Neural cell (in vitro differentiated cells): ENCODE measurements around the gene MCTP2. TPM values are rescaled to one million over a fixed set of nuclear protein-coding genes. Genes with fewer than 3 reads are reported as not detected.

ENCODE experiments used
- H2AFZ ChIP-seq: fragments of 200-600, 300-800 bp; sonication (generic), shearing (Covaris generic); 2 replicates; pipeline ENCODE4 v1.6.0; 2014; ENCODE audit warnings: low read depth, mild to moderate bottlenecking, antibody characterized with exemption, low read length, moderate library complexity
- H3F3A ChIP-seq: fragments of 200-600 bp; shearing (Covaris generic); 2 replicates; pipeline ENCODE4 v1.6.1; 2016; ENCODE audit warnings: mild to moderate bottlenecking, moderate library complexity, mixed read lengths, antibody characterized with exemption, low read length; ENCODE audit not compliant: insufficient read depth, poor library complexity, severe bottlenecking
- H3K27ac ChIP-seq: fragments of 200-600, 300-800 bp; sonication (generic), shearing (Covaris generic); 2 replicates; pipeline ENCODE4 v1.5.1; 2014; ENCODE audit warnings: mild to moderate bottlenecking, low read length, moderate library complexity
- H3K27me3 ChIP-seq: fragments of 300-800, 200-600 bp; sonication (generic), shearing (Covaris generic); 2 replicates; pipeline ENCODE4 v1.6.0; 2014; ENCODE audit warnings: mild to moderate bottlenecking, low read depth, low read length, moderate library complexity; ENCODE audit not compliant: insufficient read depth
- H3K36me3 ChIP-seq: fragments of 300-800, 200-600 bp; sonication (generic), shearing (Covaris generic); 2 replicates; pipeline ENCODE4 v1.5.1; 2014; ENCODE audit warnings: mild to moderate bottlenecking, antibody characterized with exemption, low read length, moderate library complexity; ENCODE audit not compliant: insufficient read depth
- H3K4me2 ChIP-seq: fragments of 300-800, 200-600 bp; sonication (generic), shearing (Covaris generic); 2 replicates; pipeline ENCODE4 v1.6.0; 2014; ENCODE audit warnings: mild to moderate bottlenecking, low read length
- H3K4me3 ChIP-seq: fragments of 300-800, 200-600 bp; sonication (generic), shearing (Covaris generic); 2 replicates; pipeline ENCODE4 v1.5.1; 2014; ENCODE audit warnings: mild to moderate bottlenecking, low read length, moderate library complexity
- H3K79me2 ChIP-seq: fragments of 200-600 bp; shearing (Covaris generic); replicated peaks from 2 replicates; pipeline ENCODE4 v1.6.0; 2014; ENCODE audit warnings: mild to moderate bottlenecking, low read length, moderate library complexity; ENCODE audit not compliant: insufficient read depth
- H3K9ac ChIP-seq: fragments of 300-800, 200-600 bp; sonication (generic), shearing (Covaris generic); 2 replicates; pipeline ENCODE4 v1.6.1; 2016; ENCODE audit warnings: mild to moderate bottlenecking, low read length, mixed read lengths
- H3K9me2 ChIP-seq: fragments of 200-600 bp; shearing (Covaris generic); 2 replicates; pipeline ENCODE4 v1.6.1; 2016; ENCODE audit warnings: mild to moderate bottlenecking, low read length, mixed read lengths; ENCODE audit not compliant: insufficient read depth
- H3K9me3 ChIP-seq: fragments of 200-600, 300-800 bp; sonication (generic), shearing (Covaris generic); 2 replicates; pipeline ENCODE4 v1.6.1; 2016; ENCODE audit warnings: mild to moderate bottlenecking, mixed run types, low read length, moderate library complexity, mixed read lengths
- H4K20me1 ChIP-seq: fragments of 200-600 bp; shearing (Covaris generic); 2 replicates; pipeline ENCODE4 v1.6.1; 2016; ENCODE audit warnings: mild to moderate bottlenecking, mixed run types; ENCODE audit not compliant: insufficient read depth
- EP300 ChIP-seq: fragments of 450-650 bp; conservative IDR thresholded peaks from 2 replicates; pipeline ENCODE4 v1.6.1; 2014; ENCODE audit warnings: antibody characterized with exemption, mild to moderate bottlenecking, moderate library complexity; ENCODE audit not compliant: poor library complexity, severe bottlenecking
- EZH2 ChIP-seq: fragments of 200-600, 300-800 bp; shearing (Covaris generic), sonication (generic); IDR thresholded peaks from 2 replicates; pipeline ENCODE4 v1.6.1; 2014; ENCODE audit warnings: antibody characterized with exemption, low read length, borderline replicate concordance, mild to moderate bottlenecking; ENCODE audit not compliant: insufficient read depth, poor library complexity, severe bottlenecking
- MXI1 ChIP-seq: fragments of 450-650 bp; conservative IDR thresholded peaks from 2 replicates; pipeline ENCODE4 v1.6.1; 2014; ENCODE audit warnings: antibody characterized with exemption, mild to moderate bottlenecking; ENCODE audit not compliant: poor library complexity, severe bottlenecking
- POLR2AphosphoS5 ChIP-seq: IDR thresholded peaks from 2 replicates; pipeline ENCODE4 v1.6.1; 2012
- RAD21 ChIP-seq: fragments of 450-650 bp; conservative IDR thresholded peaks from 2 replicates; pipeline ENCODE4 v1.6.1; 2014; ENCODE audit warnings: antibody characterized with exemption, mild to moderate bottlenecking, moderate library complexity
- SMC3 ChIP-seq: fragments of 450-650 bp; conservative IDR thresholded peaks from 2 replicates; pipeline ENCODE4 v1.6.1; 2014; ENCODE audit warnings: antibody characterized with exemption, mild to moderate bottlenecking, moderate library complexity; ENCODE audit not compliant: poor library complexity
- TAF1 ChIP-seq: IDR thresholded peaks from 2 replicates; pipeline ENCODE4 v1.6.1; 2012; ENCODE audit warnings: low read depth
- polyA plus RNA-seq: library from polyadenylated mRNA; depleted of rRNA; stranded (reverse); fragments of >200 nt; gene quantifications from 2 replicates; pipeline ENCODE4 v1.2.3, GENCODE V29; 2014
- TF ChIP-seq, protein P1 (sequence below): IDR thresholded peaks from 2 replicates; pipeline ENCODE4 v1.6.1; 2012; ENCODE audit warnings: borderline replicate concordance
- TF ChIP-seq, protein P2 (sequence below): fragments of 450-650 bp; IDR thresholded peaks from 2 replicates; pipeline ENCODE4 v1.5.1; 2014; ENCODE audit warnings: antibody characterized with exemption, mild to moderate bottlenecking, moderate library complexity; ENCODE audit not compliant: poor library complexity, severe bottlenecking

The MCTP2 gene
- polyA plus RNA-seq, 1 donor from 2014 or later = not detected

DNA sequence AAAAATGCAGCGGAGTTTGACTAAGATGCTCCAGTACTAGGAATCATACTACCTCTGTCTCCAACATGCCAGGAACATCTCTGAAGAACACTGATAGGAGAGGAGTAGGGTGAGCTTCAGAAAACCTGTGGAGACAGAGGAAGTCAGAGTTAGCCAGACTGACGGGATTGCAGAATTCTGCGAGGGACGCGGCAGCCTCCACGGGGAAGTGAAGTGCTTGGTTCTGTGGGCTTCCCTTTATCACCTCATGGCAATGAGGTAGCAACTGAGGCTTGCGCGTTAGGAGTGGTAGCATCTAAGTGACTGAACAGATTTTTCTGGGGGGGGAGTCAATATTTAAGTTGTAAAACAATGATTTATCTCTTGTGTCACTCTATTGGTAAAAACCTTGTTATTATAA, 226.3 kb downstream of the MCTP2 start:
- TF ChIP-seq SMC3 (no peak), TAF1 (no peak), POLR2AphosphoS5 (no peak), MXI1 (no peak), EZH2 (no peak), EP300 (no peak), RAD21 (no peak)
- TF ChIP-seq, protein P1, sequence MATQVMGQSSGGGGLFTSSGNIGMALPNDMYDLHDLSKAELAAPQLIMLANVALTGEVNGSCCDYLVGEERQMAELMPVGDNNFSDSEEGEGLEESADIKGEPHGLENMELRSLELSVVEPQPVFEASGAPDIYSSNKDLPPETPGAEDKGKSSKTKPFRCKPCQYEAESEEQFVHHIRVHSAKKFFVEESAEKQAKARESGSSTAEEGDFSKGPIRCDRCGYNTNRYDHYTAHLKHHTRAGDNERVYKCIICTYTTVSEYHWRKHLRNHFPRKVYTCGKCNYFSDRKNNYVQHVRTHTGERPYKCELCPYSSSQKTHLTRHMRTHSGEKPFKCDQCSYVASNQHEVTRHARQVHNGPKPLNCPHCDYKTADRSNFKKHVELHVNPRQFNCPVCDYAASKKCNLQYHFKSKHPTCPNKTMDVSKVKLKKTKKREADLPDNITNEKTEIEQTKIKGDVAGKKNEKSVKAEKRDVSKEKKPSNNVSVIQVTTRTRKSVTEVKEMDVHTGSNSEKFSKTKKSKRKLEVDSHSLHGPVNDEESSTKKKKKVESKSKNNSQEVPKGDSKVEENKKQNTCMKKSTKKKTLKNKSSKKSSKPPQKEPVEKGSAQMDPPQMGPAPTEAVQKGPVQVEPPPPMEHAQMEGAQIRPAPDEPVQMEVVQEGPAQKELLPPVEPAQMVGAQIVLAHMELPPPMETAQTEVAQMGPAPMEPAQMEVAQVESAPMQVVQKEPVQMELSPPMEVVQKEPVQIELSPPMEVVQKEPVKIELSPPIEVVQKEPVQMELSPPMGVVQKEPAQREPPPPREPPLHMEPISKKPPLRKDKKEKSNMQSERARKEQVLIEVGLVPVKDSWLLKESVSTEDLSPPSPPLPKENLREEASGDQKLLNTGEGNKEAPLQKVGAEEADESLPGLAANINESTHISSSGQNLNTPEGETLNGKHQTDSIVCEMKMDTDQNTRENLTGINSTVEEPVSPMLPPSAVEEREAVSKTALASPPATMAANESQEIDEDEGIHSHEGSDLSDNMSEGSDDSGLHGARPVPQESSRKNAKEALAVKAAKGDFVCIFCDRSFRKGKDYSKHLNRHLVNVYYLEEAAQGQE = no peak
- TF ChIP-seq, protein P2, sequence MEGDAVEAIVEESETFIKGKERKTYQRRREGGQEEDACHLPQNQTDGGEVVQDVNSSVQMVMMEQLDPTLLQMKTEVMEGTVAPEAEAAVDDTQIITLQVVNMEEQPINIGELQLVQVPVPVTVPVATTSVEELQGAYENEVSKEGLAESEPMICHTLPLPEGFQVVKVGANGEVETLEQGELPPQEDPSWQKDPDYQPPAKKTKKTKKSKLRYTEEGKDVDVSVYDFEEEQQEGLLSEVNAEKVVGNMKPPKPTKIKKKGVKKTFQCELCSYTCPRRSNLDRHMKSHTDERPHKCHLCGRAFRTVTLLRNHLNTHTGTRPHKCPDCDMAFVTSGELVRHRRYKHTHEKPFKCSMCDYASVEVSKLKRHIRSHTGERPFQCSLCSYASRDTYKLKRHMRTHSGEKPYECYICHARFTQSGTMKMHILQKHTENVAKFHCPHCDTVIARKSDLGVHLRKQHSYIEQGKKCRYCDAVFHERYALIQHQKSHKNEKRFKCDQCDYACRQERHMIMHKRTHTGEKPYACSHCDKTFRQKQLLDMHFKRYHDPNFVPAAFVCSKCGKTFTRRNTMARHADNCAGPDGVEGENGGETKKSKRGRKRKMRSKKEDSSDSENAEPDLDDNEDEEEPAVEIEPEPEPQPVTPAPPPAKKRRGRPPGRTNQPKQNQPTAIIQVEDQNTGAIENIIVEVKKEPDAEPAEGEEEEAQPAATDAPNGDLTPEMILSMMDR = no peak

DNA sequence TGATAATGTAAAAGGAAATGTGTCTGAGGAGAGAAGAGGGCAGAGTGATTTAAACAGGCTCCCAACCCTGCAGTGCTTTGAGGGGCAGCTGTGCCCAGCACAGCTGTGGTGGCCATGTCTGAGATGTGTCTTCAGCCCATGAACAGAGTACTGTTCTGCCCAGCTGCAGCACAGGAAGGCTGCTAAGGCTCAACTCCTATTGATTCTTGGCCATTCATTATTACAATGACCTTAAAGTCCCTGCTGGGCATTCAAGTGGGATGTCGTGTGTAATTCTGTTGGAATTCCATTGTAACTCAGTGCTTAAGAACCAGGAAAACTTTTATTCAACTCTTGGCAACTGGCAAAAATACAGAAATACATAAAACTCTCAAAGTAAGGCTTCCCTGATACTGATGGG, 229.3 kb downstream of the MCTP2 start:
- Histone ChIP-seq H3K4me3 (no peak overlapping the region), H3K27me3 (no peaks in the 10 kb centered on the region), H3K79me2 (no peaks in the 10 kb centered on the region), H3K27ac (no peak overlapping the region), H3K36me3 (no peaks in the 10 kb centered on the region), H3K4me2 (no peak overlapping the region), H3K9me3 (no peaks in the 10 kb centered on the region), H2AFZ (no peak overlapping the region), H3K9me2 (no peaks in the 10 kb centered on the region), H3K9ac (no peak overlapping the region), H3F3A (no peaks in the 10 kb centered on the region), H4K20me1 (no peaks in the 10 kb centered on the region)
- no peak for TF ChIP-seq POLR2AphosphoS5
- no peak for TF ChIP-seq RAD21
- TF ChIP-seq, protein P2 = no peak
- no peak for TF ChIP-seq MXI1
- TF ChIP-seq, protein P1 = no peak
- no peak for TF ChIP-seq EZH2
- TF ChIP-seq EP300 = no peak
- TF ChIP-seq SMC3 = no peak
- TF ChIP-seq TAF1 = no peak

More for the DNA sequence above, 226.3 kb downstream of the MCTP2 start:
- Histone ChIP-seq H3K9me2 (no peaks in the 10 kb centered on the region), H2AFZ (no peak overlapping the region), H3K9ac (no peak overlapping the region), H3K79me2 (no peaks in the 10 kb centered on the region), H3K27ac (no peak overlapping the region), H4K20me1 (no peaks in the 10 kb centered on the region), H3K4me3 (no peak overlapping the region), H3K9me3 (peaks cover 4% of the 10 kb centered on the region), H3K4me2 (no peak overlapping the region), H3K36me3 (no peaks in the 10 kb centered on the region), H3K27me3 (no peaks in the 10 kb centered on the region), H3F3A (no peaks in the 10 kb centered on the region)
